ENCODE data around the gene PCP2. TPM values are rescaled to one million over a fixed set of nuclear protein-coding genes. Genes with fewer than 3 reads are reported as not detected.

Gene PCP2
- total RNA-seq, 1 donor from 2014 or later, result not detected

- DNase-seq (ENCODE audit: extremely low spot score in 2 of 2), result no peak
- intact Hi-C loops (cut with DNase I), result no loop called here
- Histone ChIP-seq H3K4me1 (peaks cover 11% of the 10 kb centered on the region), H3K4me3 (peak overlapping the region; percentile 41 to 44), H3K27me3 (no peaks in the 10 kb centered on the region), H3K9me3 (no peaks in the 10 kb centered on the region), H3K27ac (peak overlapping the region; percentile 4), H3K36me3 (no peaks in the 10 kb centered on the region)
- TF ChIP-seq CTCF (IDR thresholded peaks at IDR 0.05), result no peak
- no peak for TF ChIP-seq POLR2A (IDR thresholded peaks at IDR 0.05)
- no peak for TF ChIP-seq POLR2AphosphoS5 (IDR thresholded peaks at IDR 0.05; ENCODE audit: insufficient read depth in 1 of 2, low read depth in 1 of 2)
Measured at GRCh38 chr19:7596211-7596937, 37.1 kb downstream of the PCP2 start.

GRCh38 chr19:7595466-7596133 is 37.9 kb downstream of the PCP2 start, which contains the start of gene CAMSAP3:
Gene CAMSAP3 (plus strand): TSS chr19:7595863. CDS start chr19:7596003, 140 bp downstream.
- Histone ChIP-seq H3K9me3 (no peaks in the 10 kb centered on the region), H3K27ac (peak within 1 kb of the TSS; percentile 4)
- intact Hi-C loops (cut with DNase I), result no loop called here

GRCh38 chr19:7590256-7590655 is 43.3 kb downstream of the PCP2 start:
- no peaks in the 10 kb centered on the region for H3K36me3 ChIP-seq
- no peak overlapping the region for H3K4me3 ChIP-seq
- H3K4me1 ChIP-seq, result peaks cover 6% of the 10 kb centered on the region
- H3K27me3 ChIP-seq, result no peaks in the 10 kb centered on the region
- DNase-seq (ENCODE audit: extremely low spot score in 2 of 2), result no peak
- H3K9me3 ChIP-seq, result no peaks in the 10 kb centered on the region
- TF ChIP-seq CTCF (IDR thresholded peaks at IDR 0.05) (no peak), POLR2A (IDR thresholded peaks at IDR 0.05) (no peak), POLR2AphosphoS5 (IDR thresholded peaks at IDR 0.05; ENCODE audit: insufficient read depth in 1 of 2, low read depth in 1 of 2) (no peak)
- no peak overlapping the region for H3K27ac ChIP-seq
- intact Hi-C loops (cut with DNase I), result no loop called here

More at GRCh38 chr19:7595466-7596133, 37.9 kb downstream of the PCP2 start, which contains the start of gene CAMSAP3:
- H3K27me3 ChIP-seq, result no peaks in the 10 kb centered on the region
- no peaks in the 10 kb centered on the region for H3K36me3 ChIP-seq
- no peak for DNase-seq (ENCODE audit: extremely low spot score in 2 of 2)
- H3K4me3 ChIP-seq, result peak within 1 kb of the TSS; percentile 41 to 44
- TF ChIP-seq POLR2A (IDR thresholded peaks at IDR 0.05), result no peak
- TF ChIP-seq POLR2AphosphoS5 (IDR thresholded peaks at IDR 0.05; ENCODE audit: insufficient read depth in 1 of 2, low read depth in 1 of 2), result no peak
- TF ChIP-seq CTCF (IDR thresholded peaks at IDR 0.05), result no peak
- H3K4me1 ChIP-seq, result peaks cover 13% of the 10 kb centered on the region

- intact Hi-C loops (cut with DNase I), result no loop called here
- Histone ChIP-seq H3K27me3 (no peaks in the 10 kb centered on the region), H3K36me3 (no peaks in the 10 kb centered on the region), H3K27ac (no peak overlapping the region), H3K4me1 (peaks cover 6% of the 10 kb centered on the region), H3K4me3 (no peak overlapping the region), H3K9me3 (no peaks in the 10 kb centered on the region)
- TF ChIP-seq CTCF (IDR thresholded peaks at IDR 0.05), result no peak
- no peak for TF ChIP-seq POLR2A (IDR thresholded peaks at IDR 0.05)
- TF ChIP-seq POLR2AphosphoS5 (IDR thresholded peaks at IDR 0.05; ENCODE audit: insufficient read depth in 1 of 2, low read depth in 1 of 2), result no peak
- DNase-seq (ENCODE audit: extremely low spot score in 2 of 2), result no peak
Measured at GRCh38 chr19:7589822-7590221, 43.7 kb downstream of the PCP2 start.

- no peak for TF ChIP-seq CTCF (IDR thresholded peaks at IDR 0.05)
- no peak for TF ChIP-seq POLR2AphosphoS5 (IDR thresholded peaks at IDR 0.05; ENCODE audit: insufficient read depth in 1 of 2, low read depth in 1 of 2)
- no peak for TF ChIP-seq POLR2A (IDR thresholded peaks at IDR 0.05)
- no peaks in the 10 kb centered on the region for H3K9me3 ChIP-seq
- no peaks in the 10 kb centered on the region for H3K36me3 ChIP-seq
- no peak overlapping the region for H3K27ac ChIP-seq
- intact Hi-C loops (cut with DNase I), result no loop called here
- no peaks in the 10 kb centered on the region for H3K27me3 ChIP-seq
- no peak overlapping the region for H3K4me3 ChIP-seq
- no peaks in the 10 kb centered on the region for H3K4me1 ChIP-seq
- no peak for DNase-seq (ENCODE audit: extremely low spot score in 2 of 2)
Measured at GRCh38 chr19:7582446-7582845, 51.1 kb downstream of the PCP2 start.

All from vagina (tissue), 2 donors.